Mucosa of descending colon (tissue), 3 donors: ENCODE data around the gene OSBPL10. TPM values are rescaled to one million over a fixed set of nuclear protein-coding genes. Genes with fewer than 3 reads are reported as not detected.

ENCODE experiments used
- ATAC-seq: fragments of 200-7000 bp; cut with Tn5 transposase; one replicate; pipeline ENCODE4 v1.9.1; 2020; ENCODE audit warnings: mild to moderate bottlenecking, moderate library complexity
- DNase-seq, 3 donors: peaks; one replicate each; pipeline ENCODE4 v3.0.0-alpha.2; 2020
- H3K36me3 ChIP-seq: fragments of 200-600 bp; one replicate; pipeline ENCODE4 v1.8.0; 2021; ENCODE audit warnings: low read depth, mild to moderate bottlenecking
- H3K4me1 ChIP-seq: fragments of 200-600 bp; one replicate; pipeline ENCODE4 v1.8.0; 2021; ENCODE audit warnings: low read depth, mild to moderate bottlenecking
- H3K4me3 ChIP-seq: fragments of 200-600 bp; one replicate; pipeline ENCODE4 v1.8.0; 2021; ENCODE audit warnings: mild to moderate bottlenecking
- H3K9me3 ChIP-seq: fragments of 200-600 bp; one replicate; pipeline ENCODE4 v1.8.0; 2021; ENCODE audit warnings: mild to moderate bottlenecking
- intact Hi-C, 2 donors: fragments of 100-400 bp; cut with DNase I in 1 of 2; cut with micrococcal nuclease in 1 of 2; formaldehyde crosslinking; loops; one replicate each; pipeline versions ENCODE4 v1.11.0 to v1.11.1; 2022; cut with DNase I, micrococcal nuclease
- total RNA-seq, 3 donors: library from RNA; stranded (reverse); fragmentation: NEBNext Ultra II Directional in 2 of 3; extraction: Animal tissue kit (Norgen Biotek cat#: 25700) in 2 of 3; gene quantifications; one replicate each; pipeline versions ENCODE4 v1.2.1 to v1.2.4, GENCODE V29; 2021 to 2023
- TF ChIP-seq, protein P1 (sequence below): fragments of 200-600 bp; IDR thresholded peaks from one replicate; pipeline ENCODE4 v1.8.0; 2022; ENCODE audit warnings: antibody characterized with exemption, mild to moderate bottlenecking
- donor health status: DM: no; HTN: no; CAD: no; lungs with moderate emphysema.
- donor health status: DM: no; HTN: no; CAD: no.
- donor health status: DM: no; HTN: yes; CAD: no.

The OSBPL10 gene
- total RNA-seq, 3 donors from 2014 or later: 15.7 to 23.9 (median 16.6) TPM

DNA sequence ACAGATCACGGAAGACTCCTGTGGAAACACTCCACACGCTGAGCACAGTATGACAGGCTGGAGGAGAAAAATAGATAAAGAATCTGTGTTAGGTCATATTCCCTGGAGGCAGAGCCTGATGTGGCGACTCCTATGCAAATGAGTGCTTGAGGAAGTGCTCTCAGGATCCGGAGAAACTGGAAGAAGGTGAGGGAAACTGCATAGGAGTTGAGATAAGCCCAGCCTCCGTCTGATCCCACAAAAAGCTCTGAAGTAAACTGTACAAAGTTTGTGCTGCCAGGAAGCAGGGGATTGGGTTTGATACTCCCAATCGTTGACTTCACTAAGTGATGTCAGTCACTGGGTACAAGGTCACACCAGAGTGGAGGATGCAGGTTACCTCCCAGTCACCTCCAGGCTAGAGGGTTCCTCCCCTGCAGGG, 33.4 kb downstream of the OSBPL10 start:
- DNase-seq: no peak
- no peaks in the 10 kb centered on the region for H3K36me3 ChIP-seq
- ATAC-seq: peak; percentile 77
- no peak overlapping the region for H3K4me3 ChIP-seq
- intact Hi-C loops: no loop called here
- H3K4me1 ChIP-seq: no peaks in the 10 kb centered on the region
- TF ChIP-seq, protein P1, sequence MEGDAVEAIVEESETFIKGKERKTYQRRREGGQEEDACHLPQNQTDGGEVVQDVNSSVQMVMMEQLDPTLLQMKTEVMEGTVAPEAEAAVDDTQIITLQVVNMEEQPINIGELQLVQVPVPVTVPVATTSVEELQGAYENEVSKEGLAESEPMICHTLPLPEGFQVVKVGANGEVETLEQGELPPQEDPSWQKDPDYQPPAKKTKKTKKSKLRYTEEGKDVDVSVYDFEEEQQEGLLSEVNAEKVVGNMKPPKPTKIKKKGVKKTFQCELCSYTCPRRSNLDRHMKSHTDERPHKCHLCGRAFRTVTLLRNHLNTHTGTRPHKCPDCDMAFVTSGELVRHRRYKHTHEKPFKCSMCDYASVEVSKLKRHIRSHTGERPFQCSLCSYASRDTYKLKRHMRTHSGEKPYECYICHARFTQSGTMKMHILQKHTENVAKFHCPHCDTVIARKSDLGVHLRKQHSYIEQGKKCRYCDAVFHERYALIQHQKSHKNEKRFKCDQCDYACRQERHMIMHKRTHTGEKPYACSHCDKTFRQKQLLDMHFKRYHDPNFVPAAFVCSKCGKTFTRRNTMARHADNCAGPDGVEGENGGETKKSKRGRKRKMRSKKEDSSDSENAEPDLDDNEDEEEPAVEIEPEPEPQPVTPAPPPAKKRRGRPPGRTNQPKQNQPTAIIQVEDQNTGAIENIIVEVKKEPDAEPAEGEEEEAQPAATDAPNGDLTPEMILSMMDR: no peak
- no peaks in the 10 kb centered on the region for H3K9me3 ChIP-seq

DNA sequence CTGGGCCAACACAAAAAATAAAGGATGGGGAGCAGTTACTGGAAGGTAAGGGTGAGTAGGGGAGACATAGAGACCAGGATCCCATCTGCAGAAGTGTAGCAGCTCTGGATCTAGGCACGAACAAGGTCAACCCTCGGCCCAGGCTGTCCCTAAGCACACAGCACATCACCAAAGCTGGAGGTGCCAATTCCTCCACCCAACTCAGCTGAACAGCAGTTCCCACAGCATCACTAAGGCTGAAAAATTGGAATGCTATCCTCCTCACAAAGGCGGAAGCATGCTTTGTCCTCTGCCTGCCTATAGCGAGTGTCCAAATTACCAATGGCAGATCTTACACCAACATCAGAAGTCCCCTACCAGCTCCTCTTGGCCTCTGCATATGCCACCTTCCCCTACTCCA, 33.9 kb downstream of the OSBPL10 start:
- no peak for ATAC-seq

DNA sequence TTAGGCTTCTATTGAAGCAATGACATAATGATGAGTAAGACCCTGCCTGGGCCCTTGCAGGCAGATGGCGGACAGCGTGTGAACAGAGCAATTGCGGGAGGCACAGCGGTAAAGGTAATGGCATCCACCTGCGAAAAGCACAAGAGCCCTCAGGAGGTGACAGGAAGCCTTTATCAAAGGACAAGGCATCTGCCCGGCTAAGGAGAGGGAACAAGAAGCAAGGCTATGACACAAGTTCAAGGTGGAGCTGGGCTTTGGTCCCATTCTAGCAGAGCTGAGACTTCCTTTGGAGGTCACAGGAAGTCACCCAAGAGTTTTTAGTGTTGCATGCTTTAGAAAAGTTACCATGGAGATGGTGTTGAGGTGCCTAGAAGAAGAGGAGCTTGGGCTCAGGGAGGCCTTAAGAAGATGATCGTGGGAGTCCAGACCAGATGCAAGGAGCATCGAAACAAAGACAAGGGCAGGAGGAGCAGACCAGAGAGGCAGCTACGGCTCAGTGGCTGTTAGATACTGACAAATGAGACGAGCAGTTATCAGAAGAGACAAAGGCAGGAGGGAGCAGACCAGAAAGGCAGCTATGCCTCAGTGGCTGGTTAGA, 34.5 kb downstream of the OSBPL10 start:
- Histone ChIP-seq H3K4me3 (no peak overlapping the region), H3K9me3 (no peaks in the 10 kb centered on the region), H3K4me1 (no peaks in the 10 kb centered on the region), H3K36me3 (no peaks in the 10 kb centered on the region)
- ATAC-seq: no peak
- no peak for DNase-seq
- TF ChIP-seq, protein P1: no peak
- intact Hi-C loops: no loop called here

More for the DNA sequence above, 33.9 kb downstream of the OSBPL10 start:
- TF ChIP-seq, protein P1: no peak
- Histone ChIP-seq H3K36me3 (no peaks in the 10 kb centered on the region), H3K9me3 (no peaks in the 10 kb centered on the region), H3K4me1 (no peaks in the 10 kb centered on the region), H3K4me3 (no peak overlapping the region)
- intact Hi-C loops: no loop called here
- DNase-seq: no peak

DNA sequence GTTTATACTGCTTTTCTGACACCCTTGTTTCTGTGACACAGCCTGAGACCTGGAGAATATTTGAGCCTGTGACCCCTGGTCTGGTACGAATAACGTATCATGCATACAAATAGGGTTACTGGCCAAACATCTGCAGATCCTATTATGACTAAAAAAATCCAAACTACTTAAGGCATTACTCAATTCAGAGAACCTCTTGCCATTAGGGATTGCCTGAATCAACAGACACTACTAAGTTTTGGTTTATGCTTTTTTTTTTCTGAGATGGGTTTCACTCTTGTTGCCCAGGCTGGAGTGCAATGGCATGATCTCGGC, 35.4 kb downstream of the OSBPL10 start:
- no peak for DNase-seq
- no peak overlapping the region for H3K4me3 ChIP-seq
- TF ChIP-seq, protein P1: no peak
- no peaks in the 10 kb centered on the region for H3K36me3 ChIP-seq
- ATAC-seq: no peak
- H3K9me3 ChIP-seq: no peaks in the 10 kb centered on the region
- H3K4me1 ChIP-seq: no peaks in the 10 kb centered on the region
- intact Hi-C loops: no loop called here

DNA sequence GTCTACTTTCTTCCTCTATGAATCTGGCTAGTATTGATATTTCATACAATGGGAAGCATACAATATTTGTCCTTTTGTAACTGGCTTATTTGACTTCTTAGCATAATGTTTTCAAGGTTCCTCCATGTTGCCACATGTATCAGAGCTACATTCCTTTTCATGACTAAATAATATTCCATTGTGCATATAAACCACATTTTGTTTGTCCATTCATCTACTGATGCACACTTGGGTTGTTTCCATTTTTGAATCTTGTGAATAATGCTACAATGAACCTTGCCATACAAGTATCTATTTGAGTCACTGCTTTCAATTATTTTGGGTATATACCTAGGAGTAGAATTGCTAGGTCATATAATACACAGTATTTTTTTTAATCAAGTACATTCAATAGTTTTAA, 38.0 kb downstream of the OSBPL10 start:
- no peak for DNase-seq
- ATAC-seq: no peak
- intact Hi-C loops: no loop called here
- Histone ChIP-seq H3K4me1 (no peaks in the 10 kb centered on the region), H3K9me3 (no peaks in the 10 kb centered on the region), H3K4me3 (no peak overlapping the region), H3K36me3 (no peaks in the 10 kb centered on the region)
- TF ChIP-seq, protein P1: no peak

DNA sequence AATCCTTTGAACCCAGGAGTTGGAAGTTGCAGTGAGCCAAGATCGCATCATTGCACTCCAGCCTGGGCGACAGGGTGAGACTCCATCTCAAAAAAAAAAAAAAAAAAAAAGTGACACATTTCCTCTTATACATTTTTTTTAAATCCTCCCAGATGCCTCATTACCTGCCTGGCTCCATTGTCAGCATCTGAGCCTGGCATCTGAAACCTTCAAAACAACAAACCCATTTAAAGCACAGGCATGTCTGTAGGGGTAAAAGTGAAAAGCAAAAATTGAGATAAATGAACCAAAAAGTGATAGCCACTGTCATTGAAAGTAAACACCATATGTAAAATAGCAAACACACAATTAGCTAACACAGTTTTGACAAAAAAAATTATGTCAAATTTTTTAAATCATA, 38.6 kb downstream of the OSBPL10 start:
- intact Hi-C loops: no loop called here

More for the DNA sequence above, 38.6 kb downstream of the OSBPL10 start:
- DNase-seq (no peak), ATAC-seq (no peak)
- no peak overlapping the region for H3K4me3 ChIP-seq
- no peaks in the 10 kb centered on the region for H3K4me1 ChIP-seq
- no peaks in the 10 kb centered on the region for H3K9me3 ChIP-seq
- H3K36me3 ChIP-seq: no peaks in the 10 kb centered on the region
- TF ChIP-seq, protein P1: no peak
